Measurements from ENCODE around the gene MINDY1.

The MINDY1 gene

DNA sequence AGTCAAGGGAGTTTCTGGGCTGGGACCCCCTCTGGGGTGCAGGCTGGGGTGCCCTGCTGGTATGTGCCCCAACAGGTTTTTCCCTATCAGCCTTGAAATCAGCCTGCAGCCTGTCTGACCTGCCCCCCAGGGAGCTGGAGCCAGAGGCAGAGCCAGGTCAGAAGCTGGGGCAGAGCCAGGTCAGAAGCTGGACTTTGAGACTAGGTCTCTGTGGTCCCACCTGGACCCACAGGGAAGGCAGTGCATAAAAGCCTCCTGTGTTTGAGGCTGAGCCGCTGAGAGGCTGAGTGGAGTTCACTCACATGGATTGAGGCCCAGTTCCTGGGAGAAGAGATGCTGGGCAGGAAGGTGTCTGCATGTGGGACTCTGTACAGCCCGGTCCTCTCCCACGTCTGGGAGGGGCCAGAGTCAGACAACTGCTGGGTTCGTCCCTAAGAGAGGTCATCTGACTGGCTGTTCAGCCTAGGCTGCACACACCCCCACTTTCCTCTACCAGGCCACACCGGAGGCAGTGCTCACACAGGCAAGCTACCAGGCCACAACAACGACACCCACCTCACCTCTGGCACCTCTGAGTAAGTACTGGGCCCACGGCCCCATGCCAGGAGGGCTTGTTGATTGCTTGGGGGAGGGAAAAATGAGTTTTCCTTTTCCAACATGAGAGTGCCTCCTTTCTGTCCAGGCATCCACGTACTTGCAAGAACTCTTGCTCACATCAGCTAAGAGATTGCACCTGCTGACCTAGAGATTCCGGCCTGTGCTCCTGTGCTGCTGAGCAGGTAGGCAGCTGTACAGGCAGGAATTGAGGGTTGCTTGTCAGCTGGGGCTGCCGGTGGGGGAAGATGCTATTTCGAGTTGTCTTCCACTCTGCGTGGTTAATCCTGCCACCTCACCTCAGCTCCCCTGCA, 24.6 kb downstream of the MINDY1 start, which contains the start of gene ANXA9:
TSS of gene ANXA9 (plus strand) at position 488 of the 908 bp plus-strand sequence. CDS start 814 bp downstream, outside the sequence.
- DNase-seq = no peak

- no peak for DNase-seq
These were observed 25.4 kb downstream of the MINDY1 start for GRCh38 chr1:150981177-150981804.

DNA sequence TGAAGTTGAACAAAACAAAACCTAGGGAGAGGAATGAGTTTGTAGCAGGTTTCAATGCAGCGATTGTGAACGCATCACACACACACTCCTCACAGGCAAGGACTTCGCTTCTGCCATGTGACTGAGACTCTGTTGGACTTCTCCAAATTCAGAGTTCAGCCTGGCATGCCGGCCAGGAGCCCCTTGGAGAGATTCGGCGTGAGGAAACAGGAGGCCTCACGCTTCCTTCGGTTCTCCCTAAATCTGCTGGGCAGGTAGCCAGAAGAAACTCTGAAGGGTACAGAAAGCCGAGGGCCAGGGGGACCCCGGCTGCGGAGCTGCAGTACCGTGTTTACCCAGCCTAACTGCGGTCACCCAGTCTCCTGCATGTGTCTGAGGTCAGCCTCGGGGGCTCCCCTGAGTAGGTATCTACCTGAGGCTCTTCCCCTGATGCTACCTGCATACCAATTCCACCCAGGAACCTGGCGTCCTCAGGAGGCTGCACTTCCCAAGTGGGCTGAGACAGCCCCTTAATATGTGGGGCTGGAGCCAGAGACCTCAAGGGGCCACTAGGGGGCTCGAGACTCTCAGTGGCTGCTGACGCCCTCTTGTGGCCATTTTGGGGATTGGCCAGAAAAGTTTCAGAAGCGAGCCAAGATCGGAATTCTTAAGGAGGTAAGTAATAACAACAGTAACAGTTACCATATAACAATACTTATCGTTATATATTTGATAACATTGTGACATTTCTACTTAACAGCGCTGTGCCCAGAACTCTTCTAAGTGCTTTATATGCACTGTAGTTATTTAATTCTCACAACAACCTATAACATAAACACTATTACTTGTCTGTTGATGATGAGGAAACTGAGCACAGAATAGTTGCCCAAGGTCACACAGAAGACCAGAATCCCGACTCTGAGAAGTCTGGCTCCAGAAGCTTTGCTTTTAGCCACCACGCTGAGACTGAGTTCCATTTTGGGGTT, 27.3 kb downstream of the MINDY1 start:
- peak; percentile 83 to 91 for DNase-seq

GRCh38 chr1:150976879-150977694, 29.6 kb downstream of the MINDY1 start:
- no peak for DNase-seq

DNA sequence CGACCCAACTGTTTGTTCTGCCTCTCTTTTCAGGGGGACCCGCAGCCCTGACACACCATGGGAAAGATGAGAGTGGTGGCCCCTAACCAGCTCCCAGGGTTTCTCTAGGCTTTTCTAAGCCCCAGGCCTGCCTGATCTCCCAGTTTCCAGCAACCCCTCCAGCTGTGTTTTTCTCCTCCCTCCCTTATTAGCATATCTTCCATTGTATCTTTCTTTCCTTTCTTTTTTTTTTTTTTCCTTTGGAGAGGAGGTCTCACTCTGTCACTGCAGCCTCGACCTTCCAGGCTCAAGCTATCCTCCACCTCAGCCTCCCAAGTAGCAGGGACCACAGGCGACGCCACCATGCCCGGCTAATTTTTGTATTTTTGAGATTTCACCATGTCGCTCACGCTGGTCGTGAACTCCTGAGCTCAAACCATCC, 30.3 kb downstream of the MINDY1 start:
- no peak for DNase-seq

- DNase-seq = peak; percentile 33 to 39
These were observed 31.9 kb downstream of the MINDY1 start, which contains the start of gene CERS2 for GRCh38 chr1:150974580-150975478. Gene CERS2, minus strand, starts transcription at chr1:150974835. Its CDS starts 5,745 bp downstream, at chr1:150969090.

- DNase-seq = no peak
These were observed 32.7 kb downstream of the MINDY1 start for GRCh38 chr1:150973836-150974579.

DNA sequence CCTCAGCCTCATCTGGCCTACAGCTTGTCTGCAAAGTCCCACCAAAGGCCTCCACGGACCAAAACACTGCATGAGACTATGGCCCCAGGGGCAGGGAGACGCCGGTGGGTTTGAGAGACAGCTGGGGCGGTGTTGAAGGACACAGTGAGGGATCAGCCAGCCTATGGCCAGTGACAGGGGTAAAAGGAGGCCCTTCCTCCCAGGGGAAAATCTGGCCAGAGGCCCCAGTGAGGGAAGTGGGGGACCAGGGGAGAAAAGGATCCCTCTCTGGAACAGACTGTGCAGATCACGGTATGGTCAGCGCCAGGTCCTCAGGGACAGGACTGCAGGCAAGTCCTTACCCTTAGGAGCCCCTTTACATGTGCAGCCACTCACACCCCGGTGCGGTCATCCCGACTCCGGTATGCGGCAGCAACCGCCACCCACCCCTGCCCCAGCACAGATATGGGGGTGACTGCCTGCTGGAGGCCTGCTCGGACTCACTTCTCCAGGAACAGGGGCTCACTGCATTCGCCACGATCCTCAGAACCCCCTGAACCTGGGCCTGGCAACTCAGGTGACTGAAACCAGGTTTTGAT, 33.4 kb downstream of the MINDY1 start:
- no peak for DNase-seq

DNA sequence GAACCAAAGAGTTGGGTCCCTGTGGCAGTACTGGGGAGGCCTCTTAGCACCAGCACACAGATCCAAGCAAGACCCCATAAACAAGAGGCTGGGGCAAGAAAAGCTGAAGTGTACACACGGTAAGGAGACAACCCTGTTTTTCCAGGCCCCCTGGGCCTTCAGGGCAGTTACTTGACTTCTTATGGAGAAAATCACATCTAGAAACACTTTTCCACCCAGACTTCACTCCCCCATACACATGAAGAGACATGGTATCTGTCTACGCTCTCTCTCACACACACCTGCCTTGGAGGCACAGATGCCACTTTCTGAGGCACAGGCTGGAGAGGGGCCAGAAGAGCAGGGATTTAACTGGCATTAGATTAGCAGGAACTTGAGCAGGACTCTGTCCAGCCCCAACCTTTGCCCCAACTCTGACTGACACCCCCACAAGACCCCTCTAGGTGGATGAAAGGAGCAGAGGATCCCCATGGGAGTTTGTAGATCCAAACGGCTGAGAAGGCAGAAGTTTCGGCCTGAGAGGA, 34.2 kb downstream of the MINDY1 start:
- no peak for DNase-seq

DNA sequence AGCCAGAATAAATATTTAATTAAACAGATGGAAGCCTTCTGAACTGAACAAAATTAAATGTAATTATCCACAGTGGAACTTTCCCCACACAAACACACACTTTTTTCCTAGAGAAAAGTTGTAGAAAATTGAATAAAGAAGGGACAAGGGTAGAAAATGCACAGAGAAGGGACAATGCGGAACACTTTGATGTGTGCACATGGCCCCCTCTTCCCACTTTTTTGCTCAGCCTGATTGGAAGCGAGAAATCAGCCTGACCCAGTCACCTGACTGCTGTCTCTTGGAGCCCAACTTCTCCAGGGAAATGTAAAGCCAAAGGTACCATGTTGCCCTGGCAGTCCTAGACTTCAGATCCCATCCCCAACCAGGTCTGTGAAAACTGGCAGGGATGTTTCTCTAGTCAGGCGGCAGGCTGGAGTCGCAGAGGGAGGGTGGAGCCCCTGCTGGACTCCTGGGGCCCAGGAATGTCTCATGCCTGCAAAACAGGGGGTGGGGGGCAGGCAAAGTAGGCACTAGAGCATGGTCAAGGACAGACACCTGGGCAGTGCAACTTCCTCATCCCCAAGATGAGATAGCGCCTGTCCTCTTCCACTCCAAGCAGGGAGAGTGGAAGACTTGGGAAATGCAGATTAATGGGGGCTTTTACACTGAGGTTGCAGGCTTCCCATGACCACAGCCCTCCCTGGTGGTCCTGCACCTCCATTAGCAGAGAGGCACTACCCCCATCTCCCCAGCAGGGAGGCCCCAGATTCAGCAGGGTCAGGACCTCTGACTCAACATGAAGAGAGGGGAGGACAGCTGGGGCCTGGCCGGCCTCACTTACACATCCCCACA, 34.9 kb downstream of the MINDY1 start:
- DNase-seq = no peak

- no peak for DNase-seq
These were observed 35.7 kb downstream of the MINDY1 start for GRCh38 chr1:150970808-150971582.

GRCh38 chr1:150969626-150970025, 37.1 kb downstream of the MINDY1 start:
- no peak for DNase-seq

- no peak for DNase-seq
These were observed 38.2 kb downstream of the MINDY1 start for GRCh38 chr1:150968491-150968890.

DNA sequence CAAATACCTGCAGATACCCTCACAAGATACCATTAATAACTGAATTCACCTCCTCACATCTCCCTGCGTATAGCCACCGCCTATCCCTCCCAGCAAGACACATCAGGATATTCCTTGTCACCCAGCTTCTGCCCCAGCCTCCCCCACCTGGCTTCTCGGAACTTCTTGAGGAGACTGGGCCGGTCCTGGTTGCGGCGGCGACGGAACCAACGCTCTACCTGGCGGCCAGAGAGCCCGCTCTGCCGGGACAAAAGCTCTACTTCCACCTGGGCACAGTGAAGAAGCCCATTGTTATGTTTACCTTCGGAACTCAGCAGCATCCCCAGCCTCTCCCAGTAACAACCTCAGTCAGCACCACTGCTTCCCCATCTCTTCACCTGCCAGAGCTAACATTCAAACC, 38.8 kb downstream of the MINDY1 start:
- DNase-seq = no peak

GRCh38 chr1:150966011-150966410, 40.7 kb downstream of the MINDY1 start:
- DNase-seq = no peak

GRCh38 chr1:150965605-150966004, 41.1 kb downstream of the MINDY1 start:
- DNase-seq = no peak

- no peak for DNase-seq
These were observed 42.6 kb downstream of the MINDY1 start for GRCh38 chr1:150964164-150964489.
